GM18505 (cell line): ENCODE measurements around the gene PGAP3.

ENCODE experiments used
- ATAC-seq: cut with Tn5 transposase; IDR thresholded peaks from one replicate; pipeline ENCODE4 v1.9.1; 2021; ENCODE audit not compliant: unreplicated experiment
- POLR2A ChIP-seq: IDR thresholded peaks from 4 replicates; pipeline ENCODE4 v1.6.1; 2011; ENCODE audit warnings: borderline replicate concordance; ENCODE audit not compliant: insufficient read depth, insufficient read length; ENCODE audit errors: extremely low read depth

Gene PGAP3

GRCh38 chr17:39634384-39634871 lies 53.4 kb downstream of the PGAP3 start:
- ATAC-seq = no peak
- no peak for TF ChIP-seq POLR2A

GRCh38 chr17:39633570-39634183 lies 54.2 kb downstream of the PGAP3 start:
- no peak for TF ChIP-seq POLR2A

DNA sequence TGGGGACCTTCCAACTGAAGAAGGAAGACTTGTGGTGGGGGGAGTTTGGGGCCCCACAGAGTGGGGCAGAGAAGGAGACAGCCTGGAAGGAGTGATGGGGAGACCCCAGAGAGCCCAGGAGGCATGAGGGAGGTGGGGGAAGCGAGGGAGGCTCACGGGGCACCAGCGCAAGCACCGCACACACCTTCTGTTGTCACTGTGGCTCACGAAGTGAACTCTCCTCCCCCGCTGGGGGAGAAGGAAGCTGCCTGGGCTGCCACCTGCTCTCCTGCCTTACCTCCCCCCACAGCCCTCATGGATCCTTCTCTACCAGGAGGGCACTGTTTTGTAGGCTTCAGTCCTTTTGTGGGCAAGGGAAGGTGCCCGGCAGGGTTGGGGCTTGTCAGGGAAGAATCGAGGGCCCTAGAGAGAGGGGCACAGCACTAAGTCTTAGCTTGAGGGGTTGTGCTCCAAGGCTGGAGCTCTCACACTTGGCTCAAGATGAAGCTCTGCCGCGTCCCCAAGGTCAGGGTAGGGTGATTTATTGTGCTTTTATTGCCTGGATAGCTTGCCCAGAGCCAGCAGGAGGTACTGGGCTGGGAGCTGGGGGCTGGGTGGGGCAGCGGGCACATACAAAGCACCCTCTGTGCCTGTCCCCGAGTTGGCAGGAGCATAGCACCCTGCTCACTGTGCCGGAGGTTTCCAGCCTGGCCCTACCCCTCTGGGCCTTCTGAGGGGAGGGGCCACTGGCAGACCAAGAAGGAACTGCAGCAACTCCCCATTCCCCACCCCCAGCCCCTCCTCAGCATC lies 55.5 kb downstream of the PGAP3 start:
- no peak for TF ChIP-seq POLR2A
- ATAC-seq = no peak

More at GRCh38 chr17:39633570-39634183, 54.2 kb downstream of the PGAP3 start:
- ATAC-seq = no peak

DNA sequence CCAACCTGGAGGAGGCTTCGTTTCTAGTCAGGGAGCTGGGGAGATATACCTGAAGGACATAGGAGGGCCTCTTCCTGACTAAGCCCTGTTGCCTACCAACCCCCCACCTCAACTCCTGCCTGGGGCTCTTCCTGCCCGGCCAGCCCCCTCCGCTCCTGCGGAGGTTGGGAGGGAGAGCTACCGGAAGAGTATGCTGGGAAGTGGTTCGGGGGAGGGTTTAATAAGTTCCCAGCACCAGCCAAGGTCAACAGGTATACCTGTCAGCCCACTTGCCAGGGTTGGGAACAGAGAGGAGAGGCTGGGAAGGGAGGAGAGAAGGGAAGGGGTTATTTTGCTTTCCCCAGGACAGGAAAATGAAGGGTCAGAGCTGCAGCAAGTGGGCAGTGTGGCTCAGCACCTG lies 56.5 kb downstream of the PGAP3 start:
- TF ChIP-seq POLR2A = no peak
- no peak for ATAC-seq

DNA sequence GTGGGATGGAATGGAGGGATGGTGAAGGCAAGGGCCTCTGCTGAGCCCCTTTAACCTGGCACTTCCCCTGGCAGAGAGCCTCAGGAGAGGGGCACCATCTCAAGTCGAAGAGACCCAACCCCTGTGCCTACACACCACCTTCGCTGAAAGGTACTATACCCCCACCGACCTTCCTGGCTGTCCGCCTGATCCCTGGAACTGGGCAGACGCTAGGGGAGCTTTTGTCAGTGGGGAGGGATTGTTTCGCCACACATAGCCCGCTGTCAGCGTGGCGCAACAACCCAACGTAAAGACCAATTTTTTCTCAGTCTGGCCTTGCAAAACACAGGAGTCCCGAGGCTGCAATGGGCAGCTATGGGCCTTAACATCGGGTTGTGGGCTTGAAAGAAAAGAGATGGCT lies 58.0 kb downstream of the PGAP3 start:
- TF ChIP-seq POLR2A = no peak
- no peak for ATAC-seq

DNA sequence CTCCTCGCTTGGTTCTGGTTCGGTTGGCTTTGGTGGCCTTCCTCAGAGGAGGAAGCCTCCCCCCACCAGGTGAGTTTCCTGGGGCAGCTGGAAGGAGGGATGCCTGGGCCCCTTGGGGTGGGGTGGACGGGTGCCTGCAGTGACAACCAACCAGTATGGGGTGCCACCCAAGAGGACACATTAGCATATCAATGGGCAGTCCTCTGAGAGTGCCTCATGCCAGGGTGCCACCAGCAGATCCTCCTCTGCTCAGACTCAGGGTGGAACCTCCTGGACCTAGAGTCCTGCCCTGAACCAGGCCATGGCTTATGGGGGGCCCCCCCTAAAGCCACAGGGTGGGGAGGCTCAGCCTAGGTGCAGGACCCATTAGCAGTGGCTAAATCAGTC lies 58.4 kb downstream of the PGAP3 start:
- no peak for ATAC-seq
- TF ChIP-seq POLR2A = no peak

- no peak for TF ChIP-seq POLR2A
- no peak for ATAC-seq
Observed at GRCh38 chr17:39628655-39629493, 59.0 kb downstream of the PGAP3 start.

- TF ChIP-seq POLR2A = no peak
- ATAC-seq = no peak
Observed at GRCh38 chr17:39627712-39628516, 59.9 kb downstream of the PGAP3 start.

DNA sequence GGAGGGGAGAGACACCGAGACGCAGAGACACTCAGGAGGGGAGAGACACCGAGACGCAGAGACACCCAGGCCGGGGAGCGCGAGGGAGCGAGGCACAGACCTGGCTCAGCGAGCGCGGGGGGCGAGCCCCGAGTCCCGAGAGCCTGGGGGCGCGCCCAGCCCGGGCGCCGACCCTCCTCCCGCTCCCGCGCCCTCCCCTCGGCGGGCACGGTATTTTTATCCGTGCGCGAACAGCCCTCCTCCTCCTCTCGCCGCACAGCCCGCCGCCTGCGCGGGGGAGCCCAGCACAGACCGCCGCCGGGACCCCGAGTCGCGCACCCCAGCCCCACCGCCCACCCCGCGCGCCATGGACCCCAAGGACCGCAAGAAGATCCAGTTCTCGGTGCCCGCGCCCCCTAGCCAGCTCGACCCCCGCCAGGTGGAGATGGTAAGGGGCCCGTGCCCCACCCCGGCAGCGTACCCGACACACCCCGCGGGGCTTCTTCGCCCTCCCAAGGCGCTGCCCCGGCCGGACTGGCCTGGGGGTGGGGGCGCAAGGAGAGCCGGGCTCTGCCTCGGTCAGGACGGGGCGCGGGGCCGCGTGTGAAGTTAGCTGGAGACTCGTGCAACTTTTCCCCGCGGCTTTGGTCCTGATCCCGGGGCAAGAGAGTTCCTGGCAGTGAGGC lies 60.7 kb downstream of the PGAP3 start:
- TF ChIP-seq POLR2A = no peak
- ATAC-seq = no peak

DNA sequence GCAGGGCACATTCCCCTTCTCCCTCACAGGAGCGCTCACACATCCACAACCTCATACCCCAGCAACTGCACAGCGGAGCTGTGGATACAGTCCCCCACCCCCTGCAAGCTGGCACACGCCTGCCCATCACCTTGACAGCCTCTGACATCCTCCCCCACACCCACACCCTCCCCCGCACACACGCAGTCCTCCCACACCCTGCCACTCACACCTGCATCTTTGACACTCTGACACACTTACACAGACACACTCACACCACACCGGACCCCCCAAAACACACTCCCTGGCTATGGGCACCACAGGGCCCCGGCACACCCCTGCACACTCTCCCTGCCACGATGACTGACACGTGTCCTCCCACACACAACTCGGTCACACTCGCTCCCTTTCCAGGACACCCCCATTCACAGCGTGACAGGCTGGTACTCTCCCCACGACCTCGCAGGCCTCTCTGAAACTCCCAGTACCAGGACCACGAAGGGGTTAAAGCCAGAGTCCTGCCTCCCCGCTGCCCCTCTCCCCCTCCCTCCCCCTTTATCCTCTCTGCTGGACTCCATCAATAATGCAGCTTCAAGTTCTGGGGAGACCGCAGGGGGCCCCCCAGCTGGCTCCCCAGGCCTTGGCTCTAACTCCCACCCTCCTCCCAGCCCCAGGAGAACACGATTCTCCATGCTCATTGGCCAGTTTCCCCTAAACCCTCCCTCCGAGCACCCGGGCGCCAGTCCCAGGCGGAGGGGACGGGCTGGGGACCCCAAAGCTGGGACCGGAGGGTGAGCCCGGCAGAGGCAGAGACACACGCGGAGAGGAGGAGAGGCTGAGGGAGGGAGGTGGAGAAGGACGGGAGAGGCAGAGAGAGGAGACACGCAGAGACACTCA lies 61.4 kb downstream of the PGAP3 start, which contains the start of gene PPP1R1B:
Gene PPP1R1B (plus strand): TSS at position 782 of the 876 bp plus-strand sequence. CDS start 441 bp downstream, outside the sequence.
- no peak for TF ChIP-seq POLR2A
- no peak for ATAC-seq

DNA sequence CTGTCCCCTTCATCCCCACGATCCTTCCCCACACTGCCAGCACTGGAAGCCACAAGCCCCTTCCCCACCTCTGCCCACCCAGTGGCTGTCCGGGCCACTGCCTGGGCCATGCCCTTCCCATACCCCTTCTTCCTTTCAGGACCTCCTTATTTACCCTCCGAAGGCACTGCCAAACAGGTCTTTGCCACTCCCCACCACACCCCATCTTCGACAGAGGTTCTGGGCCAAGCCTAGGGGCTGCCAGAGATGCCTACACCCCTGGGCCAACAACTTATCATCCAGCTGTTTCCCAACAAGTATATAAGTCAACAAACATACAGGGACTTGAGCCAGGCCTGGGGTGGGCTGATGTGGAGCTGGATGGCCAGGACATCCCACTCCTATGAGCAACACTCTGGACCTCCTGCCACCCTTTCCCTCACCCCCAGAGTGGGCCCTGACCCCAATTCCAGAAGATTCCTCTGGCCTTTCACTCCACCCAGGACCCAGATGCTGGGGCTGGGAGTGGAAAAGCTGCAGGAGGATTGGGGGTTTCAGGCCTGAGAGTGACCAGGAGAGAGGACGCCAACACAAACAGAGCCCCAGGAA lies 62.6 kb downstream of the PGAP3 start:
- ATAC-seq = no peak
- no peak for TF ChIP-seq POLR2A
